HepG2 (cell line): Measurements from ENCODE around the gene ARL3. TPM values are rescaled to one million over a fixed set of nuclear protein-coding genes. Genes with fewer than 3 reads are reported as not detected.

Source experiments
- ARID5B ChIP-seq: IDR thresholded peaks from 2 replicates; pipeline ENCODE4 v1.4.0; 2020; ENCODE audit warnings: mild to moderate bottlenecking, missing genetic modification reagents
- CTCF ChIP-seq: sonication (generic); formaldehyde crosslinking; IDR thresholded peaks from 2 replicates; pipeline ENCODE4 v1.5.0; 2020; ENCODE audit warnings: mild to moderate bottlenecking, missing genetic modification reagents, moderate library complexity
- E2F1 ChIP-seq: sonication (generic); formaldehyde crosslinking; IDR thresholded peaks from 2 replicates; pipeline ENCODE4 v1.5.0; 2020; ENCODE audit warnings: missing genetic modification reagents
- KIAA2018 ChIP-seq: sonication (generic); formaldehyde crosslinking; IDR thresholded peaks from 2 replicates; pipeline ENCODE4 v1.5.0; 2020; ENCODE audit warnings: mild to moderate bottlenecking, missing genetic modification reagents, borderline replicate concordance
- RFXANK ChIP-seq: IDR thresholded peaks from 2 replicates; pipeline ENCODE4 v1.6.1; 2016
- SETDB1 ChIP-seq: sonication (generic); formaldehyde crosslinking; IDR thresholded peaks from 2 replicates; pipeline ENCODE4 v1.5.1; 2020; ENCODE audit warnings: missing genetic modification reagents, mild to moderate bottlenecking, borderline replicate concordance
- SOX6 ChIP-seq, 2 experiments: fragments of 450-650 bp in 1 of 2; sonication (generic) in 1 of 2; formaldehyde crosslinking in 1 of 2; IDR thresholded peaks; 2 replicates each; pipeline versions ENCODE4 v1.4.0 to v1.6.1; 2017 to 2020; ENCODE audit warnings: antibody characterized with exemption in 1 of 2, mild to moderate bottlenecking in 1 of 2, missing genetic modification reagents in 1 of 2
- TOE1 ChIP-seq: sonication (generic); formaldehyde crosslinking; IDR thresholded peaks from 2 replicates; pipeline ENCODE4 v1.4.0; 2020; ENCODE audit warnings: mild to moderate bottlenecking, missing genetic modification reagents
- ZKSCAN1 ChIP-seq: fragments of 150-350 bp; IDR thresholded peaks from 2 replicates; pipeline ENCODE4 v1.6.1; 2014; ENCODE audit warnings: low read length
- ZNF460 ChIP-seq: sonication (generic); formaldehyde crosslinking; IDR thresholded peaks from 2 replicates; pipeline ENCODE4 v1.5.1; 2020; ENCODE audit warnings: missing genetic modification reagents, mild to moderate bottlenecking, borderline replicate concordance
- ZNF550 ChIP-seq: sonication (generic); formaldehyde crosslinking; IDR thresholded peaks from 2 replicates; pipeline ENCODE4 v1.4.0; 2020; ENCODE audit warnings: mild to moderate bottlenecking, missing genetic modification reagents, borderline replicate concordance
- ZNF788 ChIP-seq: sonication (generic); formaldehyde crosslinking; IDR thresholded peaks from 2 replicates; pipeline ENCODE4 v1.5.0; 2020; ENCODE audit warnings: mild to moderate bottlenecking, missing genetic modification reagents, borderline replicate concordance
- polyA plus RNA-seq, 8 experiments: library from polyadenylated mRNA; depleted of rRNA in 3 of 8; stranded (reverse) in 7 of 8; unstranded in 1 of 8; fragments of >200 nt; fragmentation: Illumina TruSeq in 4 of 8; extraction: Trizol in 4 of 8; gene quantifications; 2 replicates each; pipeline versions ENCODE4 v1.2.1 to v1.2.3, GENCODE V29; 2011 to 2016; ENCODE audit warnings: low read depth in 4 of 8, missing spikeins in 1 of 8, mixed read lengths in 1 of 8; ENCODE audit not compliant: insufficient read depth in 1 of 8
- total RNA-seq, 5 experiments: library from RNA; depleted of rRNA; stranded (reverse); fragments of >200 nt; fragmentation: Illumina TruSeq; extraction: Trizol; gene quantifications; 2 replicates each; pipeline ENCODE4 v1.2.3, GENCODE V29; 2016; ENCODE audit warnings: low read depth in 1 of 5

ARL3 gene
- total and polyA plus RNA-seq, 2 of the 13 experiments (the other 11 are each of a cell fraction or from before 2014, with no cell fraction given), result 5.2 to 6.6 TPM

- TF ChIP-seq KIAA2018 (CRISPR knock-in tag), result no peak
- no peak for TF ChIP-seq ZNF460
- no peak for TF ChIP-seq RFXANK (CRISPR knock-in tag)
- TF ChIP-seq TOE1 (CRISPR knock-in tag), result peak; percentile 23; the same call in 1 of the 2 replicates
- TF ChIP-seq E2F1 (CRISPR knock-in tag), result no peak; the same call in 1 of the 2 replicates
- no peak for TF ChIP-seq SETDB1 (CRISPR knock-in tag)
- TF ChIP-seq ARID5B (CRISPR knock-in tag), result peak; percentile 75
- TF ChIP-seq ZNF550, result no peak
- TF ChIP-seq SOX6 (IDR thresholded peaks at IDR 0.05), result no peak
- peak; percentile 47; the same call in 1 of the 2 replicates for TF ChIP-seq SOX6 (CRISPR knock-in tag; IDR thresholded peaks at IDR 0.05)
- TF ChIP-seq CTCF (CRISPR knock-in tag), result peak; percentile 88
- 0 out of 2 replicates have a peak, but pooled peaks have one; percentile 48 for TF ChIP-seq ZNF788 (CRISPR knock-in tag)
- no peak; the same call in 1 of the 2 replicates for TF ChIP-seq ZKSCAN1
Measured at GRCh38 chr10:102644646-102645387, 69.4 kb downstream of the ARL3 start (continued).
